Ishikawa (cell line): Measurements from ENCODE around the gene PRDM10.

Source experiments
- CEBPB ChIP-seq: IDR thresholded peaks from 2 replicates; pipeline ENCODE4 v1.6.1; 2012
- CREB1 ChIP-seq: IDR thresholded peaks from 2 replicates; pipeline ENCODE4 v1.6.1; 2012; ENCODE audit warnings: low read depth
- EGR1 ChIP-seq: IDR thresholded peaks from 2 replicates; pipeline ENCODE4 v1.6.1; 2012
- EP300 ChIP-seq: IDR thresholded peaks from 2 replicates; pipeline ENCODE4 v1.6.1; 2012; ENCODE audit warnings: borderline replicate concordance
- FOXM1 ChIP-seq: IDR thresholded peaks from 2 replicates; pipeline ENCODE4 v1.6.1; 2012; ENCODE audit warnings: low read depth, borderline replicate concordance
- MAX ChIP-seq: IDR thresholded peaks from 2 replicates; pipeline ENCODE4 v1.6.1; 2012
- NFIC ChIP-seq: IDR thresholded peaks from 2 replicates; pipeline ENCODE4 v1.6.1; 2012
- RAD21 ChIP-seq: IDR thresholded peaks from 2 replicates; pipeline ENCODE4 v1.6.1; 2012; ENCODE audit warnings: low read depth
- REST ChIP-seq: IDR thresholded peaks from 2 replicates; pipeline ENCODE4 v1.6.1; 2012; ENCODE audit warnings: low read depth, mild to moderate bottlenecking
- TAF1 ChIP-seq: IDR thresholded peaks from 2 replicates; pipeline ENCODE4 v1.6.1; 2012; ENCODE audit warnings: low read depth, mild to moderate bottlenecking
- TCF12 ChIP-seq: IDR thresholded peaks from 2 replicates; pipeline ENCODE4 v1.6.1; 2012; ENCODE audit warnings: low read depth
- TEAD4 ChIP-seq: IDR thresholded peaks from 2 replicates; pipeline ENCODE4 v1.6.1; 2012
- USF1 ChIP-seq: IDR thresholded peaks from 2 replicates; pipeline ENCODE4 v1.6.1; 2012
- YY1 ChIP-seq: IDR thresholded peaks from 2 replicates; pipeline ENCODE4 v1.6.1; 2012; ENCODE audit warnings: low read depth
- ZBTB7A ChIP-seq: IDR thresholded peaks from 2 replicates; pipeline ENCODE4 v1.6.1; 2012; ENCODE audit warnings: low read depth

Gene PRDM10

DNA sequence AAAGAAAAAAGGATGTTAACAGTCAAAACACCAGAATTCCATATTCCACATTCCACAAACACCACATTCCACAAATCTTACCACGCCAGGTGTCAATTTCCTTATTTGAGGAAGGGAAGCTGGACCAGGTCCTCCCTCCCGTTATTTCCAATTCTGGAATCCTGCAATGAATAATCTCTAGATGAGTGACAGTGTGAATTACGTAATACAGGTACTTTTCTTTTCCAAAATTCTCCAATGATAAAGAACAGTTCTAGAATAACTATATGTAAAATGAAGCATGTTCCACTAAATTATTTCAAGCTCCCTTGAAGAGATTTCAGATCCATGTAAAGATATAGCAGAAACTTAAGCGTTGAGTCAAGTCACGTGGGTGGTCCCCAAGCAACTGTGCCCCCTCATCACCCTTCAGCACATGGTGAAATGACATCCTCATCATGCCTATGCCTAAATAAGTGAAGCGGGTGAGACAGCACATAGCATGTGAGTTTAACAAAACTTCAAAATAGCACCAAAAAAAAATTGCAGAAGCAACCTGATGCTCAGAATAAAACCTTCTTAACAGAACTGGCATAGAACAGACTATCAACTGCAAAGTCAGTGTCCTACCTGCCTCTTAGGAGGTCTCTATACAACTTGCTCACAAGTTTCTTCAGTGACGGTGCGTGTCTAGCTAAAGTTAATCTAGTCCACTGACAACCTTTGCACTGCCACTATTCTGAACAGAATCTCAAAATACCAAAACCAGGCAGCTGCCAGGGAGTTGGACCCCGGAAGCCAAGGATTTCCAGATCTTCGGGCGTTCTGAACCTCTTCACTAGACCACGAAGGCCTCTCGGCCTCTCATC is 108.1 kb downstream of the PRDM10 start:
- no peak for TF ChIP-seq ZBTB7A
- 0 out of 2 replicates have a peak, but pooled peaks have one; percentile 8 for TF ChIP-seq CEBPB

- no peak for TF ChIP-seq TEAD4
- no peak for TF ChIP-seq USF1
- no peak for TF ChIP-seq EGR1
- TF ChIP-seq NFIC: no peak
- TF ChIP-seq FOXM1: no peak
- no peak for TF ChIP-seq TCF12
- TF ChIP-seq MAX: no peak
- no peak for TF ChIP-seq ZBTB7A
- no peak for TF ChIP-seq REST
- TF ChIP-seq CEBPB: no peak
- no peak for TF ChIP-seq CREB1
Observed at GRCh38 chr11:129888451-129888850, 114.2 kb downstream of the PRDM10 start.

GRCh38 chr11:129885381-129885780 is 117.3 kb downstream of the PRDM10 start:
- no peak for TF ChIP-seq CEBPB
- TF ChIP-seq MAX: no peak
- no peak for TF ChIP-seq CREB1
- no peak for TF ChIP-seq ZBTB7A
- no peak for TF ChIP-seq NFIC
- no peak for TF ChIP-seq YY1
- TF ChIP-seq TCF12: no peak
- no peak for TF ChIP-seq REST
- no peak for TF ChIP-seq TAF1

DNA sequence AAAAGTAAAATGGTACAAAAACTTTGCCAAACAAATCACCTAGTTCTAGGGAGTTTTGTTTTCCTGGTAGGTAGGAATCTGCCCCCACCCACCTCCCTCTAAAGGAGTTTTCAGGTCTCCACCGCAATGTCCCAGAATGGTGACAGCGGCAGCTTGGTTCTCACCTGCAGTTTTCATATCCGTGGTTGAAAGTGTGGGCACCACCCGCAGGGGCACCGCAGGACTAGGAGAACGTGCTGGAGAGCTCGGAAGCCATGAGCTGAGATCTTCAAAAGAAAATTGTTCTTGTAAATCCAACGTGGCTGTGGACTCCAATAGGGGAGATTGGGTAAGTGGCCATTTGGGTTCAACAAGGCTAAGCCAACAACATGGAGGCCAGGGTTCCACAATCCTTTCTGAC is 118.1 kb downstream of the PRDM10 start:
- TF ChIP-seq REST: no peak
- TF ChIP-seq CEBPB: no peak
- no peak for TF ChIP-seq TEAD4
- TF ChIP-seq CREB1: no peak
- TF ChIP-seq TAF1: no peak
- no peak for TF ChIP-seq MAX
- no peak for TF ChIP-seq FOXM1
- no peak for TF ChIP-seq RAD21
- TF ChIP-seq EGR1: no peak
- TF ChIP-seq YY1: no peak
- no peak for TF ChIP-seq EP300
- TF ChIP-seq NFIC: no peak
- no peak for TF ChIP-seq USF1
- TF ChIP-seq TCF12: no peak
